NCI-H1694 (cell line): ENCODE data around the gene CNPY1.

ENCODE experiments used
- DNase-seq: peaks from one replicate; lab custom pipeline; 2025; lab: John Stamatoyannopoulos, UW

CNPY1 gene

GRCh38 chr7:155454183-155455112 lies 91.9 kb downstream of the CNPY1 start:
- DNase-seq: no peak

- DNase-seq: no peak
Observed at GRCh38 chr7:155453296-155454182, 92.8 kb downstream of the CNPY1 start.

- DNase-seq: no peak
Observed at GRCh38 chr7:155452505-155453295, 93.7 kb downstream of the CNPY1 start.

- no peak for DNase-seq
Observed at GRCh38 chr7:155451840-155452239, 94.5 kb downstream of the CNPY1 start.
